GM15510 (cell line): ENCODE measurements around the gene LRRC28.

ENCODE experiments used
- POLR2A ChIP-seq: IDR thresholded peaks from 3 replicates; pipeline ENCODE4 v1.6.1; 2011; ENCODE audit warnings: borderline replicate concordance; ENCODE audit not compliant: insufficient read length; ENCODE audit errors: extremely low read depth

Gene LRRC28

GRCh38 chr15:99371180-99372103 is 120.2 kb downstream of the LRRC28 start:
- TF ChIP-seq POLR2A, result no peak

- TF ChIP-seq POLR2A, result no peak
These were observed 133.9 kb downstream of the LRRC28 start for GRCh38 chr15:99385005-99385669.

- TF ChIP-seq POLR2A, result no peak
These were observed 134.6 kb downstream of the LRRC28 start for GRCh38 chr15:99385865-99386264.

- no peak for TF ChIP-seq POLR2A
These were observed 135.1 kb downstream of the LRRC28 start for GRCh38 chr15:99386391-99386790.

- TF ChIP-seq POLR2A, result no peak
These were observed 136.3 kb downstream of the LRRC28 start for GRCh38 chr15:99387421-99388168.

- no peak for TF ChIP-seq POLR2A
These were observed 139.4 kb downstream of the LRRC28 start for GRCh38 chr15:99390667-99391066.

GRCh38 chr15:99393641-99394040 is 142.4 kb downstream of the LRRC28 start:
- no peak for TF ChIP-seq POLR2A

GRCh38 chr15:99396375-99396774 is 145.1 kb downstream of the LRRC28 start:
- TF ChIP-seq POLR2A, result no peak

GRCh38 chr15:99399061-99399460 is 147.8 kb downstream of the LRRC28 start:
- TF ChIP-seq POLR2A, result no peak

GRCh38 chr15:99399618-99400017 is 148.3 kb downstream of the LRRC28 start:
- TF ChIP-seq POLR2A, result no peak

- TF ChIP-seq POLR2A, result no peak
These were observed 150.9 kb downstream of the LRRC28 start for GRCh38 chr15:99402014-99402729.

GRCh38 chr15:99403597-99403996 is 152.3 kb downstream of the LRRC28 start:
- TF ChIP-seq POLR2A, result no peak

- TF ChIP-seq POLR2A, result no peak
These were observed 153.2 kb downstream of the LRRC28 start for GRCh38 chr15:99404454-99404853.

GRCh38 chr15:99406120-99406519 is 154.8 kb downstream of the LRRC28 start:
- TF ChIP-seq POLR2A, result no peak
